HG02678 (cell line): Measurements from ENCODE around the gene WDR11.

Experiments used
- ATAC-seq: cut with Tn5 transposase; IDR thresholded peaks from one replicate; pipeline ENCODE4 v1.9.1; 2021; ENCODE audit warnings: mild to moderate bottlenecking, moderate library complexity; ENCODE audit not compliant: unreplicated experiment

Gene WDR11

DNA sequence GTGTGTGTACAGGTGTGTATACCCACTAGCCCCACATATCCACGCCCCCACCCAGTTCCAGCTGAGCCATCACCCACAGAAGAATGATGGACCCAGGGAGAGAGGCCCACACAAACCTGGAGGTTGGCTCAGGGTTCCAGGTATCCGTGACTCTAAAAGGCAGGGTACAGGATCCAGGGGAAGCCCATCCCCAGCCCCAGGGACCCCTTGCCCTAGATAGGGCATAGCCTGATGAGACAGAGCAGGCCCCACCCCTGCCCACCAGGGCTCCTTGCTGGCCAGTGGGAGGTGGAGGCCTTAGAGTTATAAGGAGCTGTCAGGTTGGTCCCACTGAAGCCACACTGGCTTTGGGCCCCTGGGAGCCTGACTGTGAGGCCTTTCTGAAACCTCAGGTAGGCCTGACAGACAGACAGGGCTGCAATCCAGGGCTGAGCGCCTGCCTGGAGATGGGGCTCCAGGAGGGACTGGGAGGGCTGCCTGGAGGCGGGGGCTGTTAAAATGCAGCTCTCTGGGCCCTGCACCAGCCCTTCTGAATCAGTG is 93.5 kb downstream of the WDR11 start:
- ATAC-seq, result no peak

DNA sequence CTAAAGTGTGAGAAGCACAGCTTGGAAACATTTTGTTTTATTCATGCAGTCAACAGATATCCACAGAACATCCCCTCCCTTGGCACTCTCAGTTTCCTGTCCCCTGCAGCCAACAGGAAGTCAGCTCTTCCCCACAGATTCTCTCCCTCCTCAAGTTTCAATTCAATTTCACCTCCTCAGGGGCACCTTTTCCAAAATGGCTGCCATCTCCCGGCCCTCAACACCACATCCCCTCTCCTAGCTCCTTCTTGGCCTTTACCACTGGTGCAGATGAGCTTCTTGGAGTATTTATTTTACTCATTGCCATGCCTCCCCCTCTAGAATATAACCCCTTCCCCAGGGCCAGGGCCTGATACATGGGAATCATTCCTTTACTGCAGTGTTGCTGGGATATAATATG is 94.0 kb downstream of the WDR11 start:
- ATAC-seq, result no peak

DNA sequence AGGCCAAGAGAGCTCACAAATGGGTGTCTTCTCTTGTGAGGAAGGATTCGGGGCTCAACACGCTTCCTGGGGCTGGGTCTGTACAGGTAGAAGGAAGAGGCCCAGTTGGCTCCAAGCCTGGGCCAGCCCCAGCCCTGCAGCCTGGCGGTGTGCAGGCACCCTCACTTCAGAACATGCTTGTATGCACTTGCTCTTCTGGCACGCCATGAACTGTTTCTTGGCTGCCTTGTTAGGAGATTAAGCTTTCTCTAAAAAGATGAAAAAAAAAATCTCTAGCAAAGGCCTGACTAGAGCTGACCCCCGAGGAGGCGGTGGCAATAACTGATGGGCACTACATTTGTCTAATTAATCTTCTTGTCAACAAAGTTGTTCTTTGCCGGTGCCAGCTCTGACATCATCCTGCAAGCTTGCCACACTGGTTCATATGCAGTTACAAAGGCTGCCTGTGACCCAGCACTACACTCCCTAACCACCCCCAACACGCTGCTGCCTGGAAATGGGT is 94.7 kb downstream of the WDR11 start:
- ATAC-seq, result no peak

GRCh38 chr10:120946497-120946896 is 95.3 kb downstream of the WDR11 start:
- ATAC-seq, result no peak

- peak; percentile 95 for ATAC-seq
Observed at GRCh38 chr10:120948889-120949608, 97.9 kb downstream of the WDR11 start.

- ATAC-seq, result peak; percentile 18
Observed at GRCh38 chr10:120949609-120950031, 98.5 kb downstream of the WDR11 start.

GRCh38 chr10:120950051-120950561 is 98.9 kb downstream of the WDR11 start:
- no peak for ATAC-seq

GRCh38 chr10:120951288-120951687 is 100.1 kb downstream of the WDR11 start:
- no peak for ATAC-seq

DNA sequence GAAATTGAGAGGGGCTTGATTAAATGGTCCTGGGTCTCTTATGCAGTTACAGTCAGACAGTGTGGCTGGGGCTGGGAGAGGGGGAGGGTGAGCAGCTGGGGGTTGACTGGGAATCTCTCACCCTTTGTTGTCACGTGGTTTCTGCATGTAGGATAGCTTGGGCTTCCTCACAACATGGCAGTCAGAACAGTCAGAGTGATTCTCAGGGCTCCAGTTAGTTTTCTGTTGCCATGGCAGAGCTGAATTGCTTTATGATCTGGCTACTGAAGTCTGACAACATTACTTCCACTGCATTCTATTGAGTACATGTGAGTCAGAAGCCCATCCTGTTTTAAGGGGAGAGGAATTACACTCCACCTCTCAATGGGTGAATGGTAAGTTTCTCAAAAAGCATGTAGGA is 102.7 kb downstream of the WDR11 start:
- no peak for ATAC-seq
